DOHH2 (cell line): Measurements from ENCODE around the gene SF3B2.
"Not testable (repeated sequence)": the region's sequence is repeated elsewhere in the genome, so short reads cannot be mapped to it uniquely, and the experiment has no call there.

Experiments
- H3F3A ChIP-seq: fragments of 200-600 bp; sonication (generic), shearing (Covaris generic); 2 replicates; pipeline ENCODE4 v1.6.0; 2016; ENCODE audit warnings: antibody characterized with exemption, mild to moderate bottlenecking; ENCODE audit not compliant: control insufficient read depth, insufficient read depth
- H3K27ac ChIP-seq: fragments of 200-600 bp; sonication (generic); 2 replicates; pipeline ENCODE4 v1.5.1; 2014; ENCODE audit warnings: low read depth, mild to moderate bottlenecking, low read length, moderate library complexity
- H3K27me3 ChIP-seq: fragments of 200-600 bp; sonication (generic); 2 replicates; pipeline ENCODE4 v1.6.1; 2014; ENCODE audit warnings: mild to moderate bottlenecking, low read length, mixed read lengths; ENCODE audit not compliant: control insufficient read depth
- H3K36me3 ChIP-seq: fragments of 200-600 bp; sonication (generic); 2 replicates; pipeline ENCODE4 v1.6.1; 2014; ENCODE audit warnings: mild to moderate bottlenecking, low read length, moderate library complexity, mixed read lengths; ENCODE audit not compliant: control insufficient read depth
- H3K4me1 ChIP-seq: fragments of 200-600 bp; sonication (generic); 2 replicates; pipeline ENCODE4 v1.6.1; 2014; ENCODE audit warnings: mild to moderate bottlenecking, low read length, mixed read lengths; ENCODE audit not compliant: control insufficient read depth
- H3K4me2 ChIP-seq: fragments of 200-600 bp; sonication (generic); 2 replicates; pipeline ENCODE4 v1.6.0; 2014; ENCODE audit warnings: mild to moderate bottlenecking, low read length, moderate library complexity
- H3K4me3 ChIP-seq: fragments of 200-600 bp; sonication (generic); 2 replicates; pipeline ENCODE4 v1.5.1; 2014; ENCODE audit warnings: mild to moderate bottlenecking, low read length, mixed read lengths
- H3K79me2 ChIP-seq: fragments of 200-600 bp; sonication (generic); 2 replicates; pipeline ENCODE4 v1.6.1; 2014; ENCODE audit warnings: mild to moderate bottlenecking, low read length, mixed read lengths; ENCODE audit not compliant: control insufficient read depth
- H3K9me2 ChIP-seq: fragments of 200-600 bp; sonication (generic); replicated peaks from 2 replicates; pipeline ENCODE4 v1.6.1; 2014; ENCODE audit warnings: mild to moderate bottlenecking, low read length, mixed read lengths; ENCODE audit not compliant: control insufficient read depth
- H3K9me3 ChIP-seq: fragments of 200-600 bp; sonication (generic); 2 replicates; pipeline ENCODE4 v1.6.1; 2014; ENCODE audit warnings: antibody characterized with exemption, low read length, mixed read lengths; ENCODE audit not compliant: control insufficient read depth, insufficient read depth
- H4K20me1 ChIP-seq: fragments of 200-600 bp; sonication (generic); 2 replicates; pipeline ENCODE4 v1.6.0; 2014; ENCODE audit warnings: low read depth, mild to moderate bottlenecking, antibody characterized with exemption, low read length, moderate library complexity; ENCODE audit not compliant: control insufficient read depth, insufficient read depth
- CTCF ChIP-seq: fragments of 200-600 bp; sonication (generic); IDR thresholded peaks from one replicate; pipeline ENCODE4 v1.5.1; 2014; ENCODE audit warnings: antibody characterized with exemption, mild to moderate bottlenecking, low read depth, low read length; ENCODE audit not compliant: poor library complexity, severe bottlenecking
- EZH2phosphoT487 ChIP-seq: fragments of 200-600 bp; sonication (generic); IDR thresholded peaks from 2 replicates; pipeline ENCODE4 v1.6.1; 2017; ENCODE audit warnings: borderline replicate concordance, mild to moderate bottlenecking, antibody characterized with exemption, low read length, moderate library complexity, mixed read lengths

Gene SF3B2

DNA sequence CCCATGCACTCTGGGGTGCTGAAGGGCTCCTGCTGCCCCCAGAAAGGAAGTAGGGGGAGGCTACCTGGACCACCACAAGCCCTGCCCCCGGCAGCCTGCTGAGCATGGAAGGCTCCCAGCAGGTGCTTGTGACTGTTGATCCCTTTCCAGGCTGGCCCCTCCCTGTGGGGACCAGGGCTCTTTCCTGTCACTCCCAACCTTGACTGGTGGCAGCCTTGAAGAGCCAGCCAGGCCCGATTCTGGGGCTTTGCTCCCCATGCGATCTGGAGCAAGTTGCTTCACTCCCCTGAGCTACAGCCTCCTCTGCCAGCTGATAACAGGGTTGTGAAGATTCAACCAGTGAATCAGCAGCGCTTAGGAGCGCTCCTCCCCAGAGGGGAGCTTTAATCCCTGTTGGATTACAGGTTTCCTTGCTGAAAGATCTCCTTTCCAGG lies 44.9 kb upstream of the SF3B2 start:
- Histone ChIP-seq H3K36me3 (peaks cover 30% of the 10 kb centered on the region), H3K9me3 (no peaks in the 10 kb centered on the region), H3K27me3 (0 out of 2 replicates have a peak, but pooled peaks cover 5% of the 10 kb centered on the region), H3F3A (peaks cover 11% of the 10 kb centered on the region), H3K79me2 (peaks cover 19% of the 10 kb centered on the region), H3K4me3 (no peak overlapping the region), H3K9me2 (no peaks in the 10 kb centered on the region), H3K27ac (no peak overlapping the region), H3K4me2 (no peak overlapping the region), H4K20me1 (peaks cover 5% of the 10 kb centered on the region; the same call in 1 of the 2 replicates), H3K4me1 (peaks cover 6% of the 10 kb centered on the region)
- TF ChIP-seq EZH2phosphoT487, result no peak
- no peak for TF ChIP-seq CTCF

DNA sequence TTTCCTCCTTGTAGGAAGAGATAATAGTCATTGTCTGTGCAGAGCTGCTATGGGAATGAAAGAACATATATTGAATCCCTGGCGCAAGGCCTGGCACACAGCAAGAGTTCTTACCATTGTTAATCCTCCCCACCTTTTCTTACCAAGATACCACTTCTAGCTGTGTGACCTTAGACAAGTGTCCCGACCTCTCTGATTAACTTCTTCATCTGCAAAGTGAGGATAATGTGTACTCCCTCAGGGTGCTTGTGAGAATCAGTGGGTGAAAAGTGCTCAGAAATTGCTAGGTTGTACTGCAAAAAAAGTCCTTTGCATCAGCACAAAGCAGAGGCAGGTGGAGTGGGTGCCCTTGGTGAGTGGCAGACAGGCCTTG lies 44.1 kb upstream of the SF3B2 start:
- Histone ChIP-seq H3K27ac (no peak overlapping the region), H3K27me3 (0 out of 2 replicates have a peak, but pooled peaks cover 5% of the 10 kb centered on the region), H4K20me1 (peaks cover 5% of the 10 kb centered on the region; the same call in 1 of the 2 replicates), H3F3A (peaks cover 11% of the 10 kb centered on the region), H3K36me3 (peaks cover 26% of the 10 kb centered on the region), H3K4me1 (peaks cover 6% of the 10 kb centered on the region), H3K79me2 (peaks cover 14% of the 10 kb centered on the region), H3K9me2 (no peaks in the 10 kb centered on the region), H3K4me2 (no peak overlapping the region), H3K4me3 (no peak overlapping the region), H3K9me3 (no peaks in the 10 kb centered on the region)
- TF ChIP-seq CTCF (no peak), EZH2phosphoT487 (no peak)

GRCh38 chr11:66008468-66009101 lies 43.6 kb upstream of the SF3B2 start:
- Histone ChIP-seq H3K4me3 (no peak overlapping the region), H3F3A (peaks cover 11% of the 10 kb centered on the region), H3K79me2 (peaks cover 9% of the 10 kb centered on the region), H3K4me1 (peaks cover under 1% of the 10 kb centered on the region; the same call in 1 of the 2 replicates), H3K27ac (no peak overlapping the region), H3K4me2 (no peak overlapping the region), H3K9me2 (no peaks in the 10 kb centered on the region), H4K20me1 (peaks cover 5% of the 10 kb centered on the region; the same call in 1 of the 2 replicates), H3K36me3 (peaks cover 22% of the 10 kb centered on the region), H3K9me3 (no peaks in the 10 kb centered on the region), H3K27me3 (0 out of 2 replicates have a peak, but pooled peaks cover 5% of the 10 kb centered on the region)
- TF ChIP-seq CTCF (no peak), EZH2phosphoT487 (no peak)

DNA sequence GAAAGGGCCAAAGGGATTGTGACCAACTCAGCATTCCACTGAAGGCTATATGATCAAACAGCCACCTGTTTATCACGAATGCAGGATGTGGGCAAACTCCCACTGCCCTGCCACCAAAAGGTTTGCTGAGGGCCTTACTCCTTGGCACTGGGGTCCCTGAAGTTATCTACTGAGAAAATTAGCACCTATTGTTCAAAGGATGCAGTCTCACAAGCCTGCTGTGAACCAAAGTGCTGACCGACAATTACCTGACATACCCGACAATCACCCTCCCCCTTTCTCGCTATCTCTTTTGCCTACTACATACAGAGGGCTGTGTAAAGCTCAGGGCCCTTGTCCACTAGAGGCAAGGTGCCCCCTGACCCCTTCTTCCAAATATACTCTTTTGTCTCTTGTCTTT lies 42.1 kb upstream of the SF3B2 start:
- not testable (repeated sequence) for H3F3A ChIP-seq, H3K4me1 ChIP-seq, H3K9me3 ChIP-seq, H3K79me2 ChIP-seq, H4K20me1 ChIP-seq, H3K27ac ChIP-seq, H3K9me2 ChIP-seq, H3K4me3 ChIP-seq, H3K4me2 ChIP-seq, H3K27me3 ChIP-seq
- peaks cover 10% of the 10 kb centered on the region for H3K36me3 ChIP-seq
